HepG2 (cell line): Measurements from ENCODE around the gene VEZF1. TPM values are rescaled to one million over a fixed set of nuclear protein-coding genes. Genes with fewer than 3 reads are reported as not detected.
A peak's percentile ranks its signal among the peaks of the same experiment; 100 is the strongest.

Source experiments
- CEBPZ ChIP-seq: IDR thresholded peaks from 2 replicates; pipeline ENCODE4 v1.6.1; 2012; ENCODE audit warnings: low read length, improper control_type of control experiment
- KLF11 ChIP-seq: IDR thresholded peaks from 2 replicates; pipeline ENCODE4 v1.6.1; 2016; ENCODE audit warnings: missing compliant biosample characterization
- MAFG ChIP-seq: sonication (generic); formaldehyde crosslinking; IDR thresholded peaks from 2 replicates; pipeline ENCODE4 v1.5.1; 2020; ENCODE audit warnings: mild to moderate bottlenecking, missing genetic modification reagents
- MIER2 ChIP-seq: IDR thresholded peaks from 2 replicates; pipeline ENCODE4 v1.6.1; 2016; ENCODE audit warnings: missing biosample characterization, missing genetic modification reagents
- NR2F2 ChIP-seq: IDR thresholded peaks from 2 replicates; pipeline ENCODE4 v1.6.1; 2012; ENCODE audit warnings: low read depth, inconsistent platforms, borderline replicate concordance
- SOX13 ChIP-seq, 3 experiments: fragments of 450-650 bp in 1 of 3; sonication (generic) in 1 of 3; formaldehyde crosslinking in 1 of 3; IDR thresholded peaks in 2 of 3; conservative IDR thresholded peaks in 1 of 3; 2 replicates each; pipeline versions ENCODE4 v1.5.0 to v1.6.1; 2016 to 2020; ENCODE audit warnings: antibody characterized with exemption in 1 of 3, mild to moderate bottlenecking in 1 of 3, missing compliant biosample characterization in 1 of 3, missing genetic modification reagents in 1 of 3, moderate library complexity in 1 of 3
- TCF12 ChIP-seq, 2 experiments: fragments of 450-650 bp in 1 of 2; sonication (generic) in 1 of 2; formaldehyde crosslinking in 1 of 2; IDR thresholded peaks; 2 replicates each; pipeline versions ENCODE4 v1.6.1 to v1.8.0; 2017 to 2022; ENCODE audit warnings: antibody characterized with exemption in 1 of 2, mild to moderate bottlenecking in 1 of 2, missing genetic modification reagents in 1 of 2, moderate library complexity in 1 of 2
- ZC3H4 ChIP-seq: sonication (generic); formaldehyde crosslinking; IDR thresholded peaks from 2 replicates; pipeline ENCODE4 v1.4.0; 2020; ENCODE audit warnings: missing genetic modification reagents, borderline replicate concordance
- ZNF510 ChIP-seq: sonication (generic); formaldehyde crosslinking; IDR thresholded peaks from 2 replicates; pipeline ENCODE4 v1.4.0; 2020; ENCODE audit warnings: low read depth, mild to moderate bottlenecking, missing genetic modification reagents
- ZNF615 ChIP-seq: sonication (generic); formaldehyde crosslinking; IDR thresholded peaks from 2 replicates; pipeline ENCODE4 v1.5.0; 2020; ENCODE audit warnings: mild to moderate bottlenecking, missing genetic modification reagents, borderline replicate concordance
- ZNF7 ChIP-seq: IDR thresholded peaks from 2 replicates; pipeline ENCODE4 v1.6.1; 2016; ENCODE audit warnings: missing biosample characterization, missing genetic modification reagents
- ZNF749 ChIP-seq: sonication (generic); formaldehyde crosslinking; IDR thresholded peaks from 2 replicates; pipeline ENCODE4 v1.8.0; 2022; ENCODE audit warnings: mild to moderate bottlenecking, missing genetic modification reagents, moderate library complexity, borderline replicate concordance
- polyA plus RNA-seq, 8 experiments: library from polyadenylated mRNA; depleted of rRNA in 3 of 8; stranded (reverse) in 7 of 8; unstranded in 1 of 8; fragments of >200 nt; fragmentation: Illumina TruSeq in 4 of 8; extraction: Trizol in 4 of 8; gene quantifications; 2 replicates each; pipeline versions ENCODE4 v1.2.1 to v1.2.3, GENCODE V29; 2011 to 2016; ENCODE audit warnings: low read depth in 4 of 8, missing spikeins in 1 of 8, mixed read lengths in 1 of 8; ENCODE audit not compliant: insufficient read depth in 1 of 8
- total RNA-seq, 5 experiments: library from RNA; depleted of rRNA; stranded (reverse); fragments of >200 nt; fragmentation: Illumina TruSeq; extraction: Trizol; gene quantifications; 2 replicates each; pipeline ENCODE4 v1.2.3, GENCODE V29; 2016; ENCODE audit warnings: low read depth in 1 of 5
- TF ChIP-seq, protein P1 (sequence below): sonication (generic); formaldehyde crosslinking; IDR thresholded peaks from 2 replicates; pipeline ENCODE4 v1.4.0; 2020; ENCODE audit warnings: missing genetic modification reagents
- TF ChIP-seq, protein P2 (sequence below), 2 experiments: IDR thresholded peaks; 2 replicates each; pipeline ENCODE4 v1.6.1; 2011 to 2012; ENCODE audit warnings: low read length in 2 of 2, borderline replicate concordance in 1 of 2, low read depth in 1 of 2, mild to moderate bottlenecking in 1 of 2, moderate library complexity in 1 of 2
- TF ChIP-seq, protein P3 (sequence below): sonication (generic); formaldehyde crosslinking; IDR thresholded peaks from 2 replicates; pipeline ENCODE4 v1.5.1; 2020; ENCODE audit warnings: missing genetic modification reagents, mild to moderate bottlenecking, borderline replicate concordance
- TF ChIP-seq, protein P4 (sequence below): sonication (generic); formaldehyde crosslinking; conservative IDR thresholded peaks from 2 replicates; pipeline ENCODE4 v1.4.0; 2020; ENCODE audit warnings: missing genetic modification reagents

VEZF1 gene
- total and polyA plus RNA-seq, 2 of the 13 experiments (the other 11 are each of a cell fraction or from before 2014, with no cell fraction given) = 45.9 to 49.7 TPM

GRCh38 chr17:57975044-57975443 lies 13.0 kb downstream of the VEZF1 start (continued):
- TF ChIP-seq, protein P1, sequence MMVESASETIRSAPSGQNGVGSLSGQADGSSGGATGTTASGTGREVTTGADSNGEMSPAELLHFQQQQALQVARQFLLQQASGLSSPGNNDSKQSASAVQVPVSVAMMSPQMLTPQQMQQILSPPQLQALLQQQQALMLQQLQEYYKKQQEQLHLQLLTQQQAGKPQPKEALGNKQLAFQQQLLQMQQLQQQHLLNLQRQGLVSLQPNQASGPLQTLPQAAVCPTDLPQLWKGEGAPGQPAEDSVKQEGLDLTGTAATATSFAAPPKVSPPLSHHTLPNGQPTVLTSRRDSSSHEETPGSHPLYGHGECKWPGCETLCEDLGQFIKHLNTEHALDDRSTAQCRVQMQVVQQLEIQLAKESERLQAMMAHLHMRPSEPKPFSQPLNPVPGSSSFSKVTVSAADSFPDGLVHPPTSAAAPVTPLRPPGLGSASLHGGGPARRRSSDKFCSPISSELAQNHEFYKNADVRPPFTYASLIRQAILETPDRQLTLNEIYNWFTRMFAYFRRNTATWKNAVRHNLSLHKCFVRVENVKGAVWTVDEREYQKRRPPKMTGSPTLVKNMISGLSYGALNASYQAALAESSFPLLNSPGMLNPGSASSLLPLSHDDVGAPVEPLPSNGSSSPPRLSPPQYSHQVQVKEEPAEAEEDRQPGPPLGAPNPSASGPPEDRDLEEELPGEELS = peak; percentile 47; the same call in 1 of the 2 replicates
- no peak for TF ChIP-seq ZNF7 (CRISPR knock-in tag)
- TF ChIP-seq ZNF749 (CRISPR knock-in tag) = no peak
- TF ChIP-seq ZNF510 (CRISPR knock-in tag) = no peak
- no peak for TF ChIP-seq ZC3H4 (CRISPR knock-in tag)
- TF ChIP-seq SOX13 (IDR thresholded peaks at IDR 0.05) = no peak
- peak in 1 of 2 experiments; percentile 52; a peak in 1 of 4 replicates for TF ChIP-seq SOX13 (CRISPR knock-in tag; conservative IDR thresholded peaks at IDR 0.05 in 1 of 2, IDR thresholded peaks at IDR 0.05 in 1 of 2)
- TF ChIP-seq NR2F2 = no peak
- TF ChIP-seq, protein P2, sequence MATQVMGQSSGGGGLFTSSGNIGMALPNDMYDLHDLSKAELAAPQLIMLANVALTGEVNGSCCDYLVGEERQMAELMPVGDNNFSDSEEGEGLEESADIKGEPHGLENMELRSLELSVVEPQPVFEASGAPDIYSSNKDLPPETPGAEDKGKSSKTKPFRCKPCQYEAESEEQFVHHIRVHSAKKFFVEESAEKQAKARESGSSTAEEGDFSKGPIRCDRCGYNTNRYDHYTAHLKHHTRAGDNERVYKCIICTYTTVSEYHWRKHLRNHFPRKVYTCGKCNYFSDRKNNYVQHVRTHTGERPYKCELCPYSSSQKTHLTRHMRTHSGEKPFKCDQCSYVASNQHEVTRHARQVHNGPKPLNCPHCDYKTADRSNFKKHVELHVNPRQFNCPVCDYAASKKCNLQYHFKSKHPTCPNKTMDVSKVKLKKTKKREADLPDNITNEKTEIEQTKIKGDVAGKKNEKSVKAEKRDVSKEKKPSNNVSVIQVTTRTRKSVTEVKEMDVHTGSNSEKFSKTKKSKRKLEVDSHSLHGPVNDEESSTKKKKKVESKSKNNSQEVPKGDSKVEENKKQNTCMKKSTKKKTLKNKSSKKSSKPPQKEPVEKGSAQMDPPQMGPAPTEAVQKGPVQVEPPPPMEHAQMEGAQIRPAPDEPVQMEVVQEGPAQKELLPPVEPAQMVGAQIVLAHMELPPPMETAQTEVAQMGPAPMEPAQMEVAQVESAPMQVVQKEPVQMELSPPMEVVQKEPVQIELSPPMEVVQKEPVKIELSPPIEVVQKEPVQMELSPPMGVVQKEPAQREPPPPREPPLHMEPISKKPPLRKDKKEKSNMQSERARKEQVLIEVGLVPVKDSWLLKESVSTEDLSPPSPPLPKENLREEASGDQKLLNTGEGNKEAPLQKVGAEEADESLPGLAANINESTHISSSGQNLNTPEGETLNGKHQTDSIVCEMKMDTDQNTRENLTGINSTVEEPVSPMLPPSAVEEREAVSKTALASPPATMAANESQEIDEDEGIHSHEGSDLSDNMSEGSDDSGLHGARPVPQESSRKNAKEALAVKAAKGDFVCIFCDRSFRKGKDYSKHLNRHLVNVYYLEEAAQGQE (IDR thresholded peaks at IDR 0.05; ENCODE audit: borderline replicate concordance in 1 of 2, low read depth in 1 of 2, low read length in 2 of 2) = no peak
- TF ChIP-seq MAFG = no peak
- TF ChIP-seq, protein P3, sequence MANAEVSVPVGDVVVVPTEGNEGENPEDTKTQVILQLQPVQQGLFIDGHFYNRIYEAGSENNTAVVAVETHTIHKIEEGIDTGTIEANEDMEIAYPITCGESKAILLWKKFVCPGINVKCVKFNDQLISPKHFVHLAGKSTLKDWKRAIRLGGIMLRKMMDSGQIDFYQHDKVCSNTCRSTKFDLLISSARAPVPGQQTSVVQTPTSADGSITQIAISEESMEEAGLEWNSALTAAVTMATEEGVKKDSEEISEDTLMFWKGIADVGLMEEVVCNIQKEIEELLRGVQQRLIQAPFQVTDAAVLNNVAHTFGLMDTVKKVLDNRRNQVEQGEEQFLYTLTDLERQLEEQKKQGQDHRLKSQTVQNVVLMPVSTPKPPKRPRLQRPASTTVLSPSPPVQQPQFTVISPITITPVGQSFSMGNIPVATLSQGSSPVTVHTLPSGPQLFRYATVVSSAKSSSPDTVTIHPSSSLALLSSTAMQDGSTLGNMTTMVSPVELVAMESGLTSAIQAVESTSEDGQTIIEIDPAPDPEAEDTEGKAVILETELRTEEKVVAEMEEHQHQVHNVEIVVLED (CRISPR knock-in tag) = peak; percentile 44; the same call in 1 of the 2 replicates
- 0 out of 2 replicates have a peak, but pooled peaks have one; percentile 30 for TF ChIP-seq MIER2 (CRISPR knock-in tag)
- no peak for TF ChIP-seq TCF12 (IDR thresholded peaks at IDR 0.05)
- TF ChIP-seq TCF12 (CRISPR knock-in tag; IDR thresholded peaks at IDR 0.05) = no peak
- TF ChIP-seq, protein P4, sequence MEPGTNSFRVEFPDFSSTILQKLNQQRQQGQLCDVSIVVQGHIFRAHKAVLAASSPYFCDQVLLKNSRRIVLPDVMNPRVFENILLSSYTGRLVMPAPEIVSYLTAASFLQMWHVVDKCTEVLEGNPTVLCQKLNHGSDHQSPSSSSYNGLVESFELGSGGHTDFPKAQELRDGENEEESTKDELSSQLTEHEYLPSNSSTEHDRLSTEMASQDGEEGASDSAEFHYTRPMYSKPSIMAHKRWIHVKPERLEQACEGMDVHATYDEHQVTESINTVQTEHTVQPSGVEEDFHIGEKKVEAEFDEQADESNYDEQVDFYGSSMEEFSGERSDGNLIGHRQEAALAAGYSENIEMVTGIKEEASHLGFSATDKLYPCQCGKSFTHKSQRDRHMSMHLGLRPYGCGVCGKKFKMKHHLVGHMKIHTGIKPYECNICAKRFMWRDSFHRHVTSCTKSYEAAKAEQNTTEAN = no peak
- TF ChIP-seq ZNF615 (CRISPR knock-in tag) = no peak
- no peak for TF ChIP-seq CEBPZ
- TF ChIP-seq KLF11 (CRISPR knock-in tag) = 0 out of 2 replicates have a peak, but pooled peaks have one; percentile 52
